GM10847 (cell line): ENCODE results near the gene SPC24.

Experiments
- POLR2A ChIP-seq: IDR thresholded peaks from 2 replicates; pipeline ENCODE4 v1.6.1; 2011; ENCODE audit not compliant: insufficient read length; ENCODE audit errors: extremely low read depth

SPC24 gene

GRCh38 chr19:11196406-11197287 lies 41.1 kb upstream of the SPC24 start:
- no peak for TF ChIP-seq POLR2A

GRCh38 chr19:11195681-11196080 lies 40.1 kb upstream of the SPC24 start:
- no peak for TF ChIP-seq POLR2A

- TF ChIP-seq POLR2A: no peak
Measured at GRCh38 chr19:11194656-11195558, 39.3 kb upstream of the SPC24 start.

- TF ChIP-seq POLR2A: no peak
Measured at GRCh38 chr19:11194173-11194572, 38.6 kb upstream of the SPC24 start.

- no peak for TF ChIP-seq POLR2A
Measured at GRCh38 chr19:11192957-11193939, 37.7 kb upstream of the SPC24 start.

- TF ChIP-seq POLR2A: no peak
Measured at GRCh38 chr19:11191934-11192333, 36.4 kb upstream of the SPC24 start.

GRCh38 chr19:11191273-11191755 lies 35.7 kb upstream of the SPC24 start:
- no peak for TF ChIP-seq POLR2A

- TF ChIP-seq POLR2A: no peak
Measured at GRCh38 chr19:11190501-11190900, 34.9 kb upstream of the SPC24 start.

- no peak for TF ChIP-seq POLR2A
Measured at GRCh38 chr19:11187441-11187840, 31.9 kb upstream of the SPC24 start.

- no peak for TF ChIP-seq POLR2A
Measured at GRCh38 chr19:11182994-11183393, 27.4 kb upstream of the SPC24 start.

GRCh38 chr19:11181488-11181887 lies 25.9 kb upstream of the SPC24 start:
- TF ChIP-seq POLR2A: no peak

GRCh38 chr19:11180346-11180745 lies 24.8 kb upstream of the SPC24 start:
- no peak for TF ChIP-seq POLR2A

GRCh38 chr19:11179716-11180297 lies 24.2 kb upstream of the SPC24 start:
- no peak for TF ChIP-seq POLR2A

GRCh38 chr19:11177592-11177991 lies 22.0 kb upstream of the SPC24 start:
- no peak for TF ChIP-seq POLR2A
